Esophagus squamous epithelium (tissue), 4 donors: ENCODE measurements around the gene RBFOX2.

Source experiments
- POLR2A ChIP-seq, 4 donors: fragments of 450-650 bp; IDR thresholded peaks; one replicate each; pipeline ENCODE4 v1.6.1; 2017; ENCODE audit warnings: antibody characterized with exemption in 4 of 4, mild to moderate bottlenecking in 4 of 4, moderate library complexity in 3 of 4
- TF ChIP-seq, protein P1 (sequence below), 6 experiments: fragments of 450-650 bp in 4 of 6; fragments of 200-600 bp in 2 of 6; sonication (generic) in 2 of 6; IDR thresholded peaks; one replicate each; pipeline ENCODE4 v1.5.1; 2016 to 2019; ENCODE audit warnings: antibody characterized with exemption in 6 of 6, mild to moderate bottlenecking in 4 of 6, moderate library complexity in 4 of 6

DNA sequence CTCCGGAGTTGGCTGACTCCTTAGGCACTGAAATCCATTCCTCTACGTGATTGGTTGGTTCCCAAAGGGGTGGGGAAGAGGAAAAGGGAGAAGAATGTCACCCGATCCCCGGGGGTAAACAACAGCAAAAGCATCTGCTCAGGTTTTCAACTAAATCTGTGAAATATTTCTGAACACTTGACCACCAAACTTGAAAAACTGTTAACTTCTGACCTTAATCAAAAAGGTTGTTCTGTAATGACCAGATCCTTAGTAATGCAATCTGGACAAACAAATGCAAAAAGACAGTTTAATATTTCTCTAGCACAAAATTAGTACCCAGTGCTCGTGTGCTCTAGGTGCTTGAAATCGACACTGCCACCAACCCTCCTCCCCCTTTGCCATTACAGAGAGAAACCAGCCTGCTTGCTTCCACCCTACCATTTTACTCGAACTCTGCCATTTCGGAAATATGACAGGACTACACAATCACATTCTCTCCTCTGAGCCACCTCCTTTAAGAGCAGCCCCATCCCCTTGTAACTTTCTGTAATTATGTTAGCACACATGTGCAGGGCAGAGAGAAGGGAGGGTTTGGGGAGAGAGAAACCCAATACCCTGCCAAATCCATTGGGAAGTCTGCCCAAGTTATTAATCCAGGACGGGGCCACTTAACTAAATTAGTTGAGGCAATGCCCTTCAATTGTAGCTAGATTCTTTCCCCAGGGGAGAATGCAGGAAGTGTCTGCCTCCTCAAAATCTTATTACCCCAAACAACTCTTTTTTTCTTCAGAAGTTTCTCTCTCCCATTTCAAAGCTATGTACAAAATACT lies 113.8 kb downstream of the RBFOX2 start:
- peak in 1 of 4 donors; percentile 17 for TF ChIP-seq POLR2A (IDR thresholded peaks at IDR 0.05)
- TF ChIP-seq, protein P1, sequence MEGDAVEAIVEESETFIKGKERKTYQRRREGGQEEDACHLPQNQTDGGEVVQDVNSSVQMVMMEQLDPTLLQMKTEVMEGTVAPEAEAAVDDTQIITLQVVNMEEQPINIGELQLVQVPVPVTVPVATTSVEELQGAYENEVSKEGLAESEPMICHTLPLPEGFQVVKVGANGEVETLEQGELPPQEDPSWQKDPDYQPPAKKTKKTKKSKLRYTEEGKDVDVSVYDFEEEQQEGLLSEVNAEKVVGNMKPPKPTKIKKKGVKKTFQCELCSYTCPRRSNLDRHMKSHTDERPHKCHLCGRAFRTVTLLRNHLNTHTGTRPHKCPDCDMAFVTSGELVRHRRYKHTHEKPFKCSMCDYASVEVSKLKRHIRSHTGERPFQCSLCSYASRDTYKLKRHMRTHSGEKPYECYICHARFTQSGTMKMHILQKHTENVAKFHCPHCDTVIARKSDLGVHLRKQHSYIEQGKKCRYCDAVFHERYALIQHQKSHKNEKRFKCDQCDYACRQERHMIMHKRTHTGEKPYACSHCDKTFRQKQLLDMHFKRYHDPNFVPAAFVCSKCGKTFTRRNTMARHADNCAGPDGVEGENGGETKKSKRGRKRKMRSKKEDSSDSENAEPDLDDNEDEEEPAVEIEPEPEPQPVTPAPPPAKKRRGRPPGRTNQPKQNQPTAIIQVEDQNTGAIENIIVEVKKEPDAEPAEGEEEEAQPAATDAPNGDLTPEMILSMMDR (IDR thresholded peaks at IDR 0.05): no peak
